OCI-LY1 (cell line): ENCODE data around the gene SPATA1.

ENCODE experiments used
- H2AFZ ChIP-seq: fragments of 200-600 bp; sonication (generic), shearing (Covaris generic); 2 replicates; pipeline ENCODE4 v1.6.0; 2014; ENCODE audit warnings: antibody characterized with exemption, mild to moderate bottlenecking, low read length
- H3F3A ChIP-seq: fragments of 200-600 bp; sonication (generic), shearing (Covaris generic); 2 replicates; pipeline ENCODE4 v1.6.0; 2014; ENCODE audit warnings: mild to moderate bottlenecking, antibody characterized with exemption, low read length, moderate library complexity; ENCODE audit not compliant: insufficient read depth
- H3K27ac ChIP-seq: fragments of 200-600 bp; sonication (generic); 2 replicates; pipeline ENCODE4 v1.5.1; 2014; ENCODE audit warnings: low read length, mixed run types, mild to moderate bottlenecking, low read depth; ENCODE audit not compliant: poor library complexity, severe bottlenecking
- H3K27me3 ChIP-seq: fragments of 200-600 bp; sonication (generic); 2 replicates; pipeline ENCODE4 v1.6.0; 2014; ENCODE audit warnings: antibody characterized with exemption, mild to moderate bottlenecking, low read length, moderate library complexity; ENCODE audit not compliant: insufficient read depth
- H3K36me3 ChIP-seq: fragments of 200-600 bp; sonication (generic); 2 replicates; pipeline ENCODE4 v1.6.1; 2014; ENCODE audit warnings: mild to moderate bottlenecking, antibody characterized with exemption, low read length, moderate library complexity, mixed read lengths; ENCODE audit not compliant: insufficient read depth
- H3K4me1 ChIP-seq: fragments of 200-600 bp; sonication (generic); 2 replicates; pipeline ENCODE4 v1.5.1; 2014; ENCODE audit warnings: mild to moderate bottlenecking, low read length, moderate library complexity; ENCODE audit not compliant: insufficient read depth, severe bottlenecking
- H3K4me2 ChIP-seq: fragments of 200-600 bp; sonication (generic), shearing (Covaris generic); 2 replicates; pipeline ENCODE4 v1.6.1; 2014; ENCODE audit warnings: low read length
- H3K4me3 ChIP-seq: fragments of 200-600 bp; sonication (generic); 2 replicates; pipeline ENCODE4 v1.5.1; 2014; ENCODE audit warnings: low read length, low read depth, mild to moderate bottlenecking, mixed read lengths; ENCODE audit not compliant: poor library complexity, severe bottlenecking
- H3K79me2 ChIP-seq: fragments of 200-600 bp; shearing (Covaris generic); 2 replicates; pipeline ENCODE4 v1.6.1; 2016; ENCODE audit warnings: mixed run types, low read length, mixed read lengths; ENCODE audit not compliant: insufficient read depth
- H3K9ac ChIP-seq: fragments of 200-600 bp; sonication (generic), shearing (Covaris generic); 2 replicates; pipeline ENCODE4 v1.6.1; 2014; ENCODE audit warnings: mild to moderate bottlenecking, low read length, mixed read lengths
- H3K9me2 ChIP-seq: fragments of 200-600 bp; sonication (generic), shearing (Covaris generic); 2 replicates; pipeline ENCODE4 v1.6.1; 2014; ENCODE audit warnings: low read depth, mild to moderate bottlenecking, low read length, mixed read lengths
- H3K9me3 ChIP-seq: fragments of 200-600 bp; shearing (Covaris generic); 2 replicates; pipeline ENCODE4 v1.6.1; 2014; ENCODE audit warnings: low read length, mixed read lengths
- H4K20me1 ChIP-seq: fragments of 200-600 bp; sonication (generic), shearing (Covaris generic); 2 replicates; pipeline ENCODE4 v1.6.0; 2016; ENCODE audit warnings: mild to moderate bottlenecking, low read length; ENCODE audit not compliant: insufficient read depth
- EZH2 ChIP-seq: fragments of 200-600 bp; sonication (generic), shearing (Covaris generic); IDR thresholded peaks from 2 replicates; pipeline ENCODE4 v1.8.0; 2017; ENCODE audit warnings: borderline replicate concordance, mixed run types, mild to moderate bottlenecking, antibody characterized with exemption, low read length, moderate library complexity, mixed read lengths
- TF ChIP-seq, protein P1 (sequence below): fragments of 200-600 bp; sonication (generic), shearing (Covaris generic); IDR thresholded peaks from 2 replicates; pipeline ENCODE4 v1.5.1; 2017; ENCODE audit warnings: mild to moderate bottlenecking, antibody characterized with exemption, low read length, moderate library complexity, mixed read lengths

SPATA1 gene

GRCh38 chr1:84606977-84607376 lies 100.8 kb downstream of the SPATA1 start:
- no peaks in the 10 kb centered on the region for H3K27me3 ChIP-seq
- TF ChIP-seq, protein P1, sequence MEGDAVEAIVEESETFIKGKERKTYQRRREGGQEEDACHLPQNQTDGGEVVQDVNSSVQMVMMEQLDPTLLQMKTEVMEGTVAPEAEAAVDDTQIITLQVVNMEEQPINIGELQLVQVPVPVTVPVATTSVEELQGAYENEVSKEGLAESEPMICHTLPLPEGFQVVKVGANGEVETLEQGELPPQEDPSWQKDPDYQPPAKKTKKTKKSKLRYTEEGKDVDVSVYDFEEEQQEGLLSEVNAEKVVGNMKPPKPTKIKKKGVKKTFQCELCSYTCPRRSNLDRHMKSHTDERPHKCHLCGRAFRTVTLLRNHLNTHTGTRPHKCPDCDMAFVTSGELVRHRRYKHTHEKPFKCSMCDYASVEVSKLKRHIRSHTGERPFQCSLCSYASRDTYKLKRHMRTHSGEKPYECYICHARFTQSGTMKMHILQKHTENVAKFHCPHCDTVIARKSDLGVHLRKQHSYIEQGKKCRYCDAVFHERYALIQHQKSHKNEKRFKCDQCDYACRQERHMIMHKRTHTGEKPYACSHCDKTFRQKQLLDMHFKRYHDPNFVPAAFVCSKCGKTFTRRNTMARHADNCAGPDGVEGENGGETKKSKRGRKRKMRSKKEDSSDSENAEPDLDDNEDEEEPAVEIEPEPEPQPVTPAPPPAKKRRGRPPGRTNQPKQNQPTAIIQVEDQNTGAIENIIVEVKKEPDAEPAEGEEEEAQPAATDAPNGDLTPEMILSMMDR = no peak
- no peak for TF ChIP-seq EZH2
- H3K4me1 ChIP-seq = no peaks in the 10 kb centered on the region
- H3F3A ChIP-seq = no peaks in the 10 kb centered on the region
- peaks cover 17% of the 10 kb centered on the region for H3K9me3 ChIP-seq
- H3K9ac ChIP-seq = no peak overlapping the region
- H3K4me2 ChIP-seq = no peak overlapping the region
- H3K9me2 ChIP-seq = no peaks in the 10 kb centered on the region
- no peak overlapping the region for H2AFZ ChIP-seq
- H3K4me3 ChIP-seq = no peak overlapping the region
- no peak overlapping the region for H3K27ac ChIP-seq
- H3K79me2 ChIP-seq = no peaks in the 10 kb centered on the region
- no peaks in the 10 kb centered on the region for H4K20me1 ChIP-seq
- no peaks in the 10 kb centered on the region for H3K36me3 ChIP-seq

DNA sequence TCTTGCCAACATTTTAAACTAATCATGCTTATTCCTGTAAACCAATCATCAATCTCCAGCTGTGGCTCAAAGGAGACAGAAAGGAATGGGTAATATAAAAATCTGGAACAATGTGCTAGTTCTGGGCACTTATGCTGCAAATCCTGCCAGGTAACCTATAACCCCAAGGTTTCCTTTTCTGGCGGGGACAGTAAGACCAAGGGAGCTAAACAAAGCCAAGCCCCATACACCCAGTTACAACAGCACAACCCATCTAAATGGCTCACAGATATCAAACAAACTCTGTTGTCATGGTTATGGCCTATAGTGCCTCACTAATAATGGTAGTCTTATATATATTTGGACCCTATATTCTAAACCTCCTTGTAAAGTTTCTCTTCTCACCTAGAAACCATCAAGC lies 104.9 kb downstream of the SPATA1 start:
- Histone ChIP-seq H2AFZ (no peak overlapping the region), H4K20me1 (no peaks in the 10 kb centered on the region), H3F3A (no peaks in the 10 kb centered on the region), H3K4me1 (no peaks in the 10 kb centered on the region), H3K4me3 (no peak overlapping the region), H3K36me3 (no peaks in the 10 kb centered on the region; the same call in 1 of the 2 replicates), H3K79me2 (no peaks in the 10 kb centered on the region), H3K9ac (no peak overlapping the region), H3K4me2 (no peak overlapping the region), H3K9me2 (no peaks in the 10 kb centered on the region), H3K27me3 (0 out of 2 replicates have a peak, but pooled peaks cover 4% of the 10 kb centered on the region), H3K27ac (no peak overlapping the region), H3K9me3 (peaks cover 14% of the 10 kb centered on the region)
- TF ChIP-seq, protein P1 = no peak
- TF ChIP-seq EZH2 = no peak

- peaks cover 14% of the 10 kb centered on the region for H3K9me3 ChIP-seq
- H2AFZ ChIP-seq = no peak overlapping the region
- no peak overlapping the region for H3K4me3 ChIP-seq
- no peak for TF ChIP-seq EZH2
- TF ChIP-seq, protein P1 = no peak
- H3K27ac ChIP-seq = no peak overlapping the region
- no peaks in the 10 kb centered on the region; the same call in 1 of the 2 replicates for H3K36me3 ChIP-seq
- H3K9ac ChIP-seq = no peak overlapping the region
- H3K27me3 ChIP-seq = 0 out of 2 replicates have a peak, but pooled peaks cover 4% of the 10 kb centered on the region
- H3K79me2 ChIP-seq = no peaks in the 10 kb centered on the region
- H3K9me2 ChIP-seq = no peaks in the 10 kb centered on the region
- H3K4me2 ChIP-seq = no peak overlapping the region
- no peaks in the 10 kb centered on the region for H3F3A ChIP-seq
- H4K20me1 ChIP-seq = no peaks in the 10 kb centered on the region
- no peaks in the 10 kb centered on the region for H3K4me1 ChIP-seq
Measured at GRCh38 chr1:84611796-84612195, 105.6 kb downstream of the SPATA1 start.
